ENCODE data around the gene GIT2. TPM values are rescaled to one million over a fixed set of nuclear protein-coding genes. Genes with fewer than 3 reads are reported as not detected.
A peak's percentile ranks its signal among the peaks of the same experiment; 100 is the strongest.

Gene GIT2
- total RNA-seq, 1 donor from 2014 or later = 72.3 TPM

GRCh38 chr12:109880938-109881337, 115.2 kb downstream of the GIT2 start:
- no peaks in the 10 kb centered on the region for H3K9me3 Mint-ChIP-seq

GRCh38 chr12:109880043-109880931, 115.9 kb downstream of the GIT2 start, which contains the start of gene GLTP:
Gene GLTP (minus strand): TSS chr12:109880541. CDS start chr12:109880374, 167 bp downstream.
- intact Hi-C loops (cut with micrococcal nuclease) = loop anchor here (1.0 to 2.0 kb wide), 3 partner anchors 20 to 361 kb away; partner anchors contain the start of gene TCHP
- no peaks in the 10 kb centered on the region for H3K9me3 Mint-ChIP-seq

More at GRCh38 chr12:109880938-109881337, 115.2 kb downstream of the GIT2 start:
- no peak for DNase-seq (ENCODE audit: low spot score)
- peak overlapping the region; percentile 74 for H3K27ac Mint-ChIP-seq
- H3K27me3 Mint-ChIP-seq (ENCODE audit: low read depth) = peaks cover 7% of the 10 kb centered on the region
- no peaks in the 10 kb centered on the region for H3K36me3 Mint-ChIP-seq (ENCODE audit: low read depth)
- intact Hi-C loops (cut with micrococcal nuclease) = loop anchor here (1.0 to 2.0 kb wide), 3 partner anchors 19 to 362 kb away; partner anchors contain the start of gene TCHP
- H3K4me1 Mint-ChIP-seq (ENCODE audit: low read depth) = peaks cover 33% of the 10 kb centered on the region
- peak overlapping the region; percentile 75 for H3K4me3 Mint-ChIP-seq (ENCODE audit: low read depth)

More at GRCh38 chr12:109880043-109880931, 115.9 kb downstream of the GIT2 start, which contains the start of gene GLTP:
- Mint-ChIP-seq H3K4me3 (ENCODE audit: low read depth) (peak within 1 kb of the TSS; percentile 94), H3K27me3 (ENCODE audit: low read depth) (peaks cover 7% of the 10 kb centered on the region), H3K36me3 (ENCODE audit: low read depth) (no peaks in the 10 kb centered on the region), H3K27ac (peak within 1 kb of the TSS; percentile 85), H3K4me1 (ENCODE audit: low read depth) (peaks cover 39% of the 10 kb centered on the region)
- DNase-seq (ENCODE audit: low spot score) = peak; percentile 90

Other genes with a start within 250 kb of the GIT2 start
- not detected in 2 replicates for gene TRPV4, start 163.0 kb downstream of the GIT2 start, total RNA-seq
- 26.6 and 27.2 TPM in 2 replicates for gene GLTP, start 115.8 kb downstream of the GIT2 start, total RNA-seq
- gene TCHP, start 96.1 kb downstream of the GIT2 start, total RNA-seq = 26.0 and 32.6 TPM in 2 replicates
- 53.3 and 59.9 TPM in 2 replicates for gene ANKRD13A, start 3.1 kb upstream of the GIT2 start, total RNA-seq
- gene C12orf76, start 52.2 kb upstream of the GIT2 start, total RNA-seq = 24.8 and 25.2 TPM in 2 replicates
- 1.3 and 1.6 TPM in 2 replicates for gene IFT81, start 128.0 kb upstream of the GIT2 start, total RNA-seq

Measured in activated T-helper 2 cell treated with anti-CD3 and anti-CD28 coated beads, Interferon-gamma antibody, Interleukin-2, Interleukin-4, amounts not matched to agents 10 μg/mL and 5 μg/mL and 100 μg/mL, durations not matched to agents 14 hours and 24 hours and 36 hours (primary cell).